Activated CD8-positive, alpha-beta memory T cell treated with anti-CD3 and anti-CD28 coated beads, Interleukin-2, amount 50 U/mL, for 1 hour (primary cell): ENCODE data around the gene NOL4L.

Source experiments
- DNase-seq: peaks from one replicate; pipeline ENCODE4 v3.0.0-alpha.2; 2020; ENCODE audit errors: extremely low read depth

Gene NOL4L

DNA sequence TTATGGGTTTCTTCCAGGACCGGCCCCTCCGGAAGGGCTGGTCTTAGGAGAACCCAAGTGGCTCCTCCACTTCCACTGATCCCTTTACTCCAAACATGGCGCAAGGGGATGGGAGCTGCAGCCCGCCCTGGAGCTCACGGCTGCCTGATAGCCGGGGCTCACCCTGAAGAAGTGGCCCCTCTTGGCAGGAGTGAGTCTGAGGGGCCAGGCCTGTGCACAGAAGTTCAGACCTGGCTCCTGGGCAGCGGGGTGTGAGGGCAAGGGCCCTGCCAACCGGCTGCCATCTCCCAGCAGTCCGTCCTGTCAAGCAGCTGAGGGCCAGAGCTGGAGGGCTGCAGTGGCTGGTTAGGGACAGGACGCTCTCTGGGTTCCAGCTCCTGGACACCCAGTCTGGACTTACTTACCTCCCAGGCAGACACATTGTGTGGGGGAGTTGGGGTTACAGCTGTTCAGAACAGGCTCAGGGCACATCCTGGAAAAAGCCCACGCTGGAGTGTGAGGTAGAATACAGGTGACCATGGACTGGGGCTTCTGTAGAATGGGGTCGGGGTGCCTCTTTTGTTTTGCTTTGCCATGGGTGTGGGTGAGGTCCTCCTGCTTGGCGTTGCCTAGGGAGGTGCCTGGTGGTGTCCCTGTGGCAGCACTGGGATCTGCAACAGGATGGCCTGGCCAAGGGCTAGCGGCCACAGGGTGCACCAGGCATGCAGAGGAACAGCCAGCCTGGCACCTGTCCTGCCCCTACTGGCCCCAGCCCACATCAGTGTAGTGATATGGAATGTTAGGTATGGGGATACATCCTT lies 138.6 kb downstream of the NOL4L start:
- no peak for DNase-seq

DNA sequence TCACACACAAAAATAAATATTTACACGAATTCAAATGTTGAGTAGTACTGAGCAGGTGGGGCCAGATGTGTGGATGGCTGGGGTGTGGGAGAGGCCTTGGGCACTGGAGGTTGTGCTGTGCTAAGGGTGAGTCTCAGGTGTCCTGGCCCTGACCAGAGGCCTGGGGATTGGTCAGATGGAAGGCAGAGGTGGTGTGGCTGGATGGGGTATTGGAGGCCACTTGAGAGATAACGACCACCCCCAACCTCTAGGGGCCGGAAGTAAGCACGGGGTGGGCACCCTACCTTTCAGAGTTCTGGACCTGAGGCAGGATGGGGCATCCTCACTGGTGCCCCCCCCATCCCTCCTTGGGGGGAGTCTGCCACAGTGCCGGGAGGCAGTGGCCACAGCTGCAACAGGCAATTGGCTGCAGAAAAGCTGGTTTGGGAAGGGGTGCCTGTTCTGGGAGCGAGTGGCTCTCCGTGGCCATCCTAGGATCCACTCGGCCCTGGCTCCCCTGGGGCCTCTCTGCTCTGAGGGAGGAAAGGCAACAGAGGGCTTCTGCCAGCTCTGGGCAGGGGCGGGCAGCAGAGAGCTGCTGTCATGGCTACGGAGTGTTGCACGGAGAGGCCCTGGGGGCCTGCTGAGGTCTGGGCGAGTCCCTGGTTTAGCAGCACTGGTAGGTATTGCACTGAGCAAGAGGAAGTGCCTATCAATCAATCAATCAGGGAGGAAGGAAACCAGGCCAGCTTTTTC lies 139.4 kb downstream of the NOL4L start:
- no peak for DNase-seq

DNA sequence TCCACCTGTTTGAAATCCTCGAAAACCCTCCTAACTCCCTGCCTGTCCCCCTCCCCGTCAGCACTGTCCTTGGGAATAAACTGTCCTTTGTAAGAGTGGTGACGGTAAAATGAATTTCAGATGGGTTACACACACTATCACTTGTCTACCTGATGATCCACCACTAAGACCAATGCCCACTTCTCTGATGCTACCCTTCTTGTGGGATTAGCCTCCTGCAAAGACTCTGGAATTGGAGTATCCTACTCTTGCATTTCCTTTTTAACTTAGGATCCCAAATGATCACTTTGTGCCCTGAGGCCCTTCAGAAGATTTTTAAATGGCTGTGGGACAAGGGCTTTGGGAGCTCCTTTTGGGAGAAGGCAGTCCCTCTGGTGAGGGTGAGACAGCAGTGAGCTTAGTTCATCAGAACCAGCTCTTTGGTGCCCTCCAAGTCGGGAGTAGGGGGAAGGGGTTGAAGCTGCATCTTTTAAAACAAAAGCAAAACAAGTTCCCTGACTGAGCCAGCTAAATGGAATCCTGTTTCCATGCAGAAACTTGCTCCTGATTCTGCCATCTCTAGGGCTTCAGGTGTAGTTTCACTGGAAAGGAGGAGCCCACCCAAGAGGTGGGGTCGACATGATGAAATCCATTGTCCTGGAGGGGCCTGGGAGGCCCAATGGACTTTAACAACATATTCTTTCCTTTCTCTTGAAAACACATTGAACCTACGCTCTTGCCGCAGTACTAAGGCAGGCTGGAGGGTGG lies 140.5 kb downstream of the NOL4L start:
- no peak for DNase-seq

DNA sequence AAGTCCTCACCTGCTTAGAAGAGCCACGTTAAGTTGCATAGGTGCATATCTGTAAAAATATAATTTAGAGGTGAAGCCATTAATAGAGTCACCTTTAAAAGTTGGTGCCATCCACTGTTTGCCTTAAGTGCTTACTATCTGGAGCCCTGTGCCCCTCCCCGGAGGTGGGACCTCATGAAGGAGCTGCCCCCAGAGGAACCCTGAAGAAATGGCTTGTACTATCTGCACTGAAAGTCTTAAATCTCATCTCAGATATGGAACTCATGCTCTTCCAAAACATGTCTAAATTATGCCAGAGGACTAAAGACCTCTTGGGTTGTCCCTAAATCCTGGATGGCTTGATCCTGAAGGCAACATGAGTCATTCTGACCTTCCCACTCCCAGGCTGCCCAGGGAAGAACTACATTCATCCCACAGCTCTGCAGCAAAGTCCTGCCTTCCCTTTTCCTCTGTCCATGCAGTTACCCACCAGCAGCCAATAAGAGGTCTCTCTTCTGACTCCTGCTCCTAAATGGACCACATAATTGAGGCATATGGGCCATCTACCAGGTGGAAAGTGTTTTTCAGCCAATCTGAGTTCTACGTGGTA lies 141.7 kb downstream of the NOL4L start:
- no peak for DNase-seq

DNA sequence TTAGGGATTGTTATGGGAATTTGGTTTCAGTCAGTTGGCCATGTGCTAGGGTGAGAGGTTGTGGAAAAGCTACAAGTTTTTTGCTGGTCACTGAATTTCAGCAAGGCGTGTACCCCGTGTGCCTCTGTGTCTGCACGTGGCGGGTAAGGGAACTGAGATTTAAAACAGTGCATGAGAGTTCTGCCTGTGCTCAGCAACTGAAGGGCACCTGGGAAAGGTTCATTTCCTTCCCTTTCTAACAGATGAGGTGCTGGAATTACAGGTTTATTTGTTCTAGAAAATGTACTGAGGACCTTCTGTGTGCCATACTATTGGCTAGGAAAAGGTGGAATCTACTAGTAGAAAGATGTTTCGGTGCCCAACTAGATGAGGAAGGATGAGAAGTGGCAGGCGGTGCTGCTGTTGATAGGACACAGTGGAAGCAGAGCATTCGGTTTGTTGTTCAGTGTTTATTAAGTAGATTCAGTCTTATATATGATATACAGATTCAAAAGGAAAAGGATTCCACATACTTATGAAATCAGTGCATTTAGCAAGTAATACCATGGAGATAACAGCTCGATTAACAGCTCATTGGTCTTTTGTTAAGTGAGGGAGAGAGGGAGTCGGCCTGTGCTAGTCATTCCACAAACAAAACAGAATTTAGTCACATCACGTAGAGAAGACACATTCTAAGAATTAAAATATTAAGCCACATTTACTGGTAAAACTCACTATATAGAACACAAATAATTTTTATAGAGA lies 142.3 kb downstream of the NOL4L start:
- DNase-seq, result no peak

DNA sequence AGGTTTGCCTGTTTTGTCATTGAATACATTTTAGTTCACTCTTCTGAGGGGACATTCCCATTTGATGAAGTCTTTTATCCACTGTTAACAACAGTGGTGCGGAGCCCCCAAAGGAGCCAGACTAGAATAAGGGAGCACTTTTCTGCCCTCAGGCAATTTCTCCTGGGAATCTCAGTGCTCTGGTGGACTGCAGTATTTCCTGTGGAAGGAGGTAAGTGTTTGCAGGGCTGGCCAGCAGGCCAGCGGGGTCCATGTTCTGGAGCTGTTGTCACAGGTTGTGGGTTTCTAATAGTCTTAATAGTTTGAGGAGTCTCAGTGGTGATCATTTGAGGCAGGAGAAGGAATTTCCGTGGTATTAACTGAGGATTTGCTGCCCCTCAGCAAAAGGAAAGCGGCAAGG lies 143.5 kb downstream of the NOL4L start:
- DNase-seq, result no peak

DNA sequence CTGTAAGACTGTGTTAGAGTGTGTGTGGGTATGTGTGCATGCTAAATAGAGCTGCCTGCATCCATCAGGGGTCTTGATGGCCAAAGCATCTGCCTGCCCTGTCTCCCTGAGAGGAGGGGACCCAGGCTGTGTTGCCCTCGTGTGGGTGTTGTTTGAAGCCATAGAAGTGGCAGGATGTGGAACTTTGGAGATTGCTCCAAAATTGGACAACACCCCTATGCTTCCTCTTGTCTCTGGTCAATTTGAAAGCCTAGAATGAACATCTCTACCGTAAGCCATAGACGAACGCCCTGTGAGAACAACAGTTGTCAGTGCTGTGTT lies 144.4 kb downstream of the NOL4L start:
- DNase-seq, result no peak

DNA sequence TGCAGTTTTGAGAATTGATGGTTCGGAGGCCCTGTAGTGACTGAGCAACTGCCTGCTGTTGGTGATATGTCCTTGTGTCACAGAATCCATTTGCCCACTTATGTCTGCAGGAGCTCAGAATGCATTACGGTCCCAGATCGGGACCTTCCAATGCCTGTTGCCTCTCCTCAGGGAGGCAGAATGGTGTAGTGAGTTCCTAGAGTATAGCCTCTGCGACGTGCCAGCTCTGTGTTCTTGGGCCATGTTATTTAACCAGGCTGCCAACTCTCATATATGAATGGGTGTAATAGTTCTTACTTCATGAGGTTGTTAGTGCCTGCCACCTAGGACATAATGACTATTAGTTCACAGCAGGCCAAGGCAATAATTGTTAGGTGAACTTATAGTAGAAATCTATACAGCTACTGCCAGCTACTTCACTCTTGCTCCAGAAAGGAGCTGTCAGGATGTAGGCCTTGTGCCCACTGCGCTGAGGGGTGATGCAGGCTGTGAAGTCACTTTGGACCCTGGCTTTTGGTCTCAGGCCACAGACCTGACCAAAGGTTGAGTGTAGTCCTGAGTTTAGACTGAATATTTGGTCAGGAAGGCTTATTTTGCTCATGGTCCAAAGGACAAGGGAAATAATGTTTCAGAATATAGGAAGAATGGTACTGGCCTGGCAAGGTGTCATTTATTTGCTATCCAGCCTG lies 144.9 kb downstream of the NOL4L start:
- DNase-seq, result no peak

DNA sequence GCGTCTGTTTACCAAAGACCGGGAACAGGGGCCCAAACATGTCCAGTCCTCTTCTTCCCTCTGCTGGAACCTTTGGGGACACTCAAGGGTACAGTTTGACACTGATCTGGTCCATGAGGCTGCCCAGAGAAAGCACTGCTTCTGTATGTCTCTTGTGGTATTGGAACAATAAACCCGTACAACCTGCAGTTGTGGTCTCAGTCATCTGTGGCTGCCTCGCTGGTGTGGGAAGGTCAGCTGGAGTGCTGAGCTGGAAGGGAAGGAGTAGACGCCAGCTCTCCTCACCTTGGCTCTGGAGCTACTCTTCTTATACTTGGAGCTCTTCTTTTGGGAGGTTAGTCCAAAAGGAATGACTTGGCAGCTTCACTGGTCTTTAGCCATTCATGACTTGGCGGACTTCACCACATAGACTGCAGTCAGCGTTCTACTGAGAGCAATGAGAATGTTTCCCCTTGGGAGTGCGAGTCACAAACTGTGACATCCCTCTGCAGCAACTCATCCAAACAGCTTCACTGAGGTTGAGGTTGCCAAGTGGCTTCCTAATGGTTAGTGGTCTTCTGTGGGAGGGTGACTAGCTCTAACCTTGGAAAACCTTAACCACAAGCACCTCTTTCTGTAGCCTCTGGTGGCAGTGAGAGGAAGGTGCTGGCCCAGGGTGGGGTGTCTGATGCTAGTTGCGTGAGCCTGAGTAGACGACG lies 145.9 kb downstream of the NOL4L start:
- DNase-seq, result no peak

DNA sequence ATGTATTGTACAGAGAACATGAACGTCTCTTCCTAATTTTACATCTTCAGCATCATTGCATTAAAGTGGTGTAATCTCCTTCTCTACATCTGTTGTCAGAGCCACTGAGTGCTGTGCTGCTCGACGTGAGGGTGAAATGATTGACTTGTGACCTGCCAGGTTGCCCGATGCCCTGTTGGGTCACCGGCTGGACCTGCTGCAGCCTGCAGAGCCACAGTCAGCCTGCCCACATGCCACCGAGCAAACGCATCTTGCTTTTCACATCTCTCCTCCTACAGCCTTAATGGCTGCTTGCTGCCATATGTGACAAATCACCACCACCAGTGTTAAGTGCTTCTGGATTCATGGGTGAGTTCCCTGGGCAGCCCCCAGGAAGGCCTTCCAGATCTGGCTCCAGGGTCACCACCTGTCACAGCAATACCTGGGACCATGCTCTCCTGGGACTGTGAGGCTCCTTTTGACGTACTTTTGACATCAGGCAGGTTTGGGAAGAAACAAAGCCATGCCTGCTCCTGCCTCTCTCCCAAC lies 146.7 kb downstream of the NOL4L start:
- DNase-seq, result no peak

DNA sequence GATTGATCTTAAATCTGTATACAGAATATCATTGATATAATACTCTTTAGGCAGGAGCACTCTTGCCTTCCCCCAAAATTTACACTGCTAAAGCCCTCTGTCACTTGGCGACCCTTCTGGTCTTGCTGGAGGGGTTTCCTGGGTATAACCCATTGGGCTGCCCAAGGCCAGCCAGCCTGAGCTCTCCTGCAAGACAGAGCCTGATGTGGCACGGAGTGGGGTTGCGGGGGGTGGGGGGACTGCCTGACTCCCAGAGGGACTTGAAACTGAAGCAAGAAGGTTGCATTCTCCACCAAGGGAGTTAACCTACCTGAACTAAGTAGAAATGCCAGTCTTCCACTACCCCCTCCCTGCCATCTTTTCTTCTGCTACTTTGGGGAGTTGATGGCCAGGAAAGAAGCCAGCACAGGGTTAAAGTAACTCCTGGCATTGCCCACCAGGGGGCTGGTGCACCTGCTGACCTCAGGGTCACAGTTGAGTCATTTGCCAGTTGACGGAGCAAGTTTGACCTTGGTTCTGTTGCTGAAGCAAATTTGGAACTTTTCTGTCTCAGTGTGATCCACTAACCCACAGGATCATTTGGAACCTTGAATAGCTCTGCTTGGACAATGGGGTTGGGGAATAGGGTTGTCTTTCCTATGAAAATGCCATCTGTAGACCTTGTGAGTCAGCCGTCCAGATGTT lies 147.6 kb downstream of the NOL4L start:
- no peak for DNase-seq

DNA sequence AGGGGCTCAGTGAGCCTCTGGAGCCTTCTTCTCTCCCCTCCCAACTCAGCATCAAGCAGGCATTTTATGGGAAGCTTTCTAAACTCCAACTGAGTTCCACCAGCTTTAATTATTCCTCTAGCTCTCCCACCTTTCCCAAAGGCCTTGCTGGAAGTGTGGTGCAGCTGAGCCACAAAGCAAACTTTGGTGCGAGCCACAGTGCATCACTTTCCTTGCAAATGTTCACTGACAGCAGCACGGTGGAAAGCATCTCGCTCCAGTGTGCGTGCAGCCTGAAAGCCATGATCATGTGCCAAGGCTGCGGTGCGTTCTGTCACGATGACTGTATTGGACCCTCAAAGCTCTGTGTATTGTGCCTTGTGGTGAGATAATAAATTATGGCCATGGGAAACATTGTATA lies 148.2 kb downstream of the NOL4L start:
- no peak for DNase-seq

DNA sequence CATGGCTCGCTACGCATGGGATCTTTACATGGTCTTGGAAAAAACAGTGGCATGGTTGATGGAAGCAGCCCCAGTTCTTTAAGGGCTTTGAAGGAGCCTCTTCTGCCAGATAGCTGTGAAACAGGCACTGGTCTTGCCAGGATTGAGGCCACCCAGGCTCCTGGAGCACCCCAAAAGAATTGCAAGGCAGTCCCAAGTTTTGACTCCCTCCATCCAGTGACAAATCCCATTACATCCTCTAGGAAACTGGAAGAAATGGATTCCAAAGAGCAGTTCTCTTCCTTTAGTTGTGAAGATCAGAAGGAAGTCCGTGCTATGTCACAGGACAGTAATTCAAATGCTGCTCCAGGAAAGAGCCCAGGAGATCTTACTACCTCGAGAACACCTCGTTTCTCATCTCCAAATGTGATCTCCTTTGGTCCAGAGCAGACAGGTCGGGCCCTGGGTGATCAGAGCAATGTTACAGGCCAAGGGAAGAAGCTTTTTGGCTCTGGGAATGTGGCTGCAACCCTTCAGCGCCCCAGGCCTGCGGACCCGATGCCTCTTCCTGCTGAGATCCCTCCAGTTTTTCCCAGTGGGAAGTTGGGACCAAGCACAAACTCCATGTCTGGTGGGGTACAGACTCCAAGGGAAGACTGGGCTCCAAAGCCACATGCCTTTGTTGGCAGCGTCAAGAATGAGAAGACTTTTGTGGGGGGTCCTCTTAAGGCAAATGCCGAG lies 148.8 kb downstream of the NOL4L start:
- DNase-seq, result no peak

DNA sequence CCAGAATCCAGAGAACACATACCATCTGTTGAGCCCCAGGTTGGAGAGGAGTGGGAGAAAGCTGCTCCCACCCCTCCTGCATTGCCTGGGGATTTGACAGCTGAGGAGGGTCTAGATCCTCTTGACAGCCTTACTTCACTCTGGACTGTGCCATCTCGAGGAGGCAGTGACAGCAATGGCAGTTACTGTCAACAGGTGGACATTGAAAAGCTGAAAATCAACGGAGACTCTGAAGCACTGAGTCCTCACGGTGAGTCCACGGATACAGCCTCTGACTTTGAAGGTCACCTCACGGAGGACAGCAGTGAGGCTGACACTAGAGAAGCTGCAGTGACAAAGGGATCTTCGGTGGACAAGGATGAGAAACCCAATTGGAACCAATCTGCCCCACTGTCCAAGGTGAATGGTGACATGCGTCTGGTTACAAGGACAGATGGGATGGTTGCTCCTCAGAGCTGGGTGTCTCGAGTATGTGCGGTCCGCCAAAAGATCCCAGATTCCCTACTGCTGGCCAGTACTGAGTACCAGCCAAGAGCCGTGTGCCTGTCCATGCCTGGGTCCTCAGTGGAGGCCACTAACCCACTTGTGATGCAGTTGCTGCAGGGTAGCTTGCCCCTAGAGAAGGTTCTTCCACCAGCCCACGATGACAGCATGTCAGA lies 149.6 kb downstream of the NOL4L start:
- no peak for DNase-seq

DNA sequence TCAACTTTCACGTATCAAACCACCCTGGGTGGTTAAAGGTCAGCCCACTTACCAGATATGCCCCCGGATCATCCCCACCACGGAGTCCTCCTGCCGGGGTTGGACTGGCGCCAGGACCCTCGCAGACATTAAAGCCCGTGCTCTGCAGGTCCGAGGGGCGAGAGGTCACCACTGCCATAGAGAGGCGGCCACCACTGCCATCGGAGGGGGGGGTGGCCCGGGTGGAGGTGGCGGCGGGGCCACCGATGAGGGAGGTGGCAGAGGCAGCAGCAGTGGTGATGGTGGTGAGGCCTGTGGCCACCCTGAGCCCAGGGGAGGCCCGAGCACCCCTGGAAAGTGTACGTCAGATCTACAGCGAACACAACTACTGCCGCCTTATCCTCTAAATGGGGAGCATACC lies 150.7 kb downstream of the NOL4L start:
- no peak for DNase-seq

DNA sequence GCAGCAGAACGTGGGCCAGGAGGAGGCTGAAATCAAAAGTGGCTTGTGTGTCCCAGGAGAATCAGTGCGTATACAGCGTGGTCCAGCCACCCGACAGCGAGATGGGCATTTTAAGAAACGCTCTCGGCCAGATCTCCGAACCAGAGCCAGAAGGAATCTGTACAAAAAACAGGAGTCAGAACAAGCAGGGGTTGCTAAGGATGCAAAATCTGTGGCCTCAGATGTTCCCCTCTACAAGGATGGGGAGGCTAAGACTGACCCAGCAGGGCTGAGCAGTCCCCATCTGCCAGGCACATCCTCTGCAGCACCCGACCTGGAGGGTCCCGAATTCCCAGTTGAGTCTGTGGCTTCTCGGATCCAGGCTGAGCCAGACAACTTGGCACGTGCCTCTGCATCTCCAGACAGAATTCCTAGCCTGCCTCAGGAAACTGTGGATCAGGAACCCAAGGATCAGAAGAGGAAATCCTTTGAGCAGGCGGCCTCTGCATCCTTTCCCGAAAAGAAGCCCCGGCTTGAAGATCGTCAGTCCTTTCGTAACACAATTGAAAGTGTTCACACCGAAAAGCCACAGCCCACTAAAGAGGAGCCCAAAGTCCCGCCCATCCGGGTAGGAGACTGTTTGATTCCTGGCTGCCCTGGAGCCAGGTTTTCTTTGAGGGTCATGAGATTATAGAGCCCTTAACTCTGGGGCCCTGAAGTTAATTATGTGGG lies 151.7 kb downstream of the NOL4L start:
- no peak for DNase-seq

DNA sequence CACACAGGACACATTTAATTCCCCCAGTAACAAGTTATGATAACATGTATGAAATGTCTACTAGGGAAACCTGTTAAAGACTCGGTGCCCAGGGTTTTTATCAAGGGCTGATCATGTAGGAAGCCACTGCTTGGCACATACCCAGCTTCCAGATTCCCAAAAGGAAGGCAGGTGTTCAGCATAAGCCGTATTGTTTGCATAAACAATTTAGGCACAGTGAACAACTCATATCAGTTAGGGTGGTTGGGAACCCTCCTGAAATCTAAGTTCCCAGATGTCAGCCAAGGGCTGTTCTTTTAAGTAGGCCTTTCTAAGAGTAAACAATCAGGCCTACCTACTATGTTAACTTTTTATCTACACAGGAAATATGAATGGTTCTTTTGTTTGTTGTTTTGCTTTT lies 152.9 kb downstream of the NOL4L start:
- no peak for DNase-seq

DNA sequence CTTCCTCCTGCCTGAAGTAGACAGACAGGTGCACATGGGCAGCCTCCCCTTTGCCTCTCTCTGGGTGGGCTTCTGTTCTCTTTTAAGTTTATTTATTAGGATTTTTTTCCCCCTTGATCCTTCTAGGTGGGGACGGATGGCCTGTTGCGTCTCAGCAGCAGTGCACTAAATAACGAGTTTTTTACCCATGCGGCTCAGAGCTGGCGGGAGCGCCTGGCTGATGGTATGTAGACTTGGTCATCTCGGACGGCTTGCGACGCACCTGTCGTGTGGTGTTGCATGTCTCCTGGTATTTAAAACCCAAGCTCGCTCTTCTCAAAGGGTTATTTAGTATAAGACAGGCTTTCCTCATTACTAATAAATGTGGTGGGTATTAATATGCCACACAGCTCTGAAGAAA lies 153.7 kb downstream of the NOL4L start:
- no peak for DNase-seq
